H1 (cell line): ENCODE results near the gene KLHL29. TPM values are rescaled to one million over a fixed set of nuclear protein-coding genes. Genes with fewer than 3 reads are reported as not detected.

ENCODE experiments used
- CTCF ChIA-PET: fragments of 300-600 bp; sonication (Branson Sonifier 250); formaldehyde crosslinking; loops from one replicate; lab custom pipeline; 2021; ENCODE audit not compliant: partially characterized antibody; lab: Charles Lee
- POLR2A ChIA-PET: fragments of 300-600 bp; sonication (Branson Sonifier 250); formaldehyde crosslinking; loops from one replicate; lab custom pipeline; 2021; ENCODE audit warnings: inconsistent platforms; ENCODE audit not compliant: partially characterized antibody; lab: Charles Lee
- DNase-seq, 2 experiments: peaks; one replicate each; pipeline versions ENCODE4 v3.0.0 to v3.0.0-alpha.2; 2010 to 2022; ENCODE audit warnings: low spot score in 2 of 2, low read depth in 1 of 2, mixed read lengths in 1 of 2
- FAIRE-seq: peaks from 2 replicates; lab custom pipeline; 2011; peaks lifted over from hg19 to GRCh38; lab: Jason Lieb, UNC
- H2AFZ ChIP-seq: 2 replicates; pipeline ENCODE4 v1.8.1; 2012; ENCODE audit warnings: low read length, inconsistent platforms
- H2AK5ac ChIP-seq: 2 replicates; pipeline ENCODE4 v1.6.1; 2013; ENCODE audit warnings: low read depth, low read length
- H2BK120ac ChIP-seq: replicated peaks from 2 replicates; pipeline ENCODE3; 2013; ENCODE audit warnings: low read depth, low read length, inconsistent platforms
- H2BK12ac ChIP-seq: 2 replicates; pipeline ENCODE4 v1.6.1; 2013; ENCODE audit warnings: low read depth, low read length
- H2BK15ac ChIP-seq: 2 replicates; pipeline ENCODE4 v1.6.1; 2013; ENCODE audit warnings: low read length
- H2BK20ac ChIP-seq: 2 replicates; pipeline ENCODE4 v1.6.1; 2013; ENCODE audit warnings: low read length
- H2BK5ac ChIP-seq: 2 replicates; pipeline ENCODE4 v1.6.1; 2013; ENCODE audit warnings: low read depth, low read length
- H3K14ac ChIP-seq: 2 replicates; pipeline ENCODE4 v1.6.1; 2013; ENCODE audit warnings: inconsistent platforms; ENCODE audit not compliant: insufficient read length
- H3K18ac ChIP-seq: 2 replicates; pipeline ENCODE4 v1.6.1; 2013; ENCODE audit warnings: low read length; ENCODE audit errors: extremely low read depth
- H3K23ac ChIP-seq: 2 replicates; pipeline ENCODE4 v1.6.1; 2013; ENCODE audit warnings: inconsistent platforms; ENCODE audit not compliant: insufficient read length
- H3K23me2 ChIP-seq: 2 replicates; pipeline ENCODE4 v1.6.1; 2013; ENCODE audit warnings: low read depth, low read length
- H3K27ac ChIP-seq: 2 replicates; pipeline ENCODE4 v1.6.1; 2011; ENCODE audit warnings: low read depth, low read length, inconsistent platforms
- H3K27me3 ChIP-seq, 4 experiments: replicated peaks in 1 of 4; 1 replicate in 1 of 4; 2 replicates in 3 of 4; pipeline versions ENCODE4 v1.6.1 to v1.8.1; 2011 to 2013; ENCODE audit warnings: low read length in 3 of 4, mild to moderate bottlenecking in 3 of 4, inconsistent platforms in 2 of 4, mixed read lengths in 2 of 4, moderate library complexity in 1 of 4; ENCODE audit not compliant: control insufficient read depth in 3 of 4, insufficient read depth in 3 of 4; ENCODE audit errors: extremely low read depth in 1 of 4
- H3K36me3 ChIP-seq, 4 experiments: 2 replicates each; pipeline versions ENCODE4 v1.6.1 to v1.8.1; 2011 to 2013; ENCODE audit warnings: mild to moderate bottlenecking in 4 of 4, low read length in 3 of 4, moderate library complexity in 2 of 4, control low read depth in 1 of 4, inconsistent platforms in 1 of 4; ENCODE audit not compliant: insufficient read depth in 4 of 4, control insufficient read depth in 2 of 4
- H3K4ac ChIP-seq: replicated peaks from 2 replicates; pipeline ENCODE3; 2013; ENCODE audit warnings: low read length, low read depth, mixed read lengths, inconsistent platforms; ENCODE audit not compliant: insufficient read length
- H3K4me1 ChIP-seq, 4 experiments: replicated peaks in 1 of 4; 1 replicate in 1 of 4; 2 replicates in 3 of 4; pipeline versions ENCODE4 v1.6.1 to v1.8.1; 2011 to 2013; ENCODE audit warnings: low read length in 3 of 4, inconsistent platforms in 2 of 4, mixed read lengths in 1 of 4; ENCODE audit not compliant: insufficient read depth in 4 of 4, control insufficient read depth in 3 of 4
- H3K4me2 ChIP-seq, 2 experiments: 2 replicates each; pipeline versions ENCODE4 v1.6.1 to v1.8.1; 2011 to 2013; ENCODE audit warnings: low read depth in 2 of 2, low read length in 2 of 2, control low read depth in 1 of 2, inconsistent platforms in 1 of 2, mild to moderate bottlenecking in 1 of 2; ENCODE audit not compliant: insufficient read depth in 1 of 2
- H3K4me3 ChIP-seq, 4 experiments: fragments of 200-600, 300-600 bp in 1 of 4; sonication (generic), shearing (Covaris generic), sonication (Bioruptor Twin) in 1 of 4; 2 replicates each; pipeline versions ENCODE4 v1.5.1 to v1.8.1; 2011 to 2016; ENCODE audit warnings: low read length in 4 of 4, low read depth in 3 of 4, control low read depth in 2 of 4, inconsistent platforms in 2 of 4, mild to moderate bottlenecking in 2 of 4, mixed read lengths in 1 of 4, moderate library complexity in 1 of 4; ENCODE audit not compliant: insufficient read depth in 2 of 4; ENCODE audit errors: extremely low read depth in 1 of 4
- H3K56ac ChIP-seq: replicated peaks from 2 replicates; pipeline ENCODE3; 2013; ENCODE audit warnings: low read depth, mild to moderate bottlenecking, mixed read lengths, low read length, inconsistent platforms; ENCODE audit not compliant: insufficient read length
- H3K79me1 ChIP-seq: 2 replicates; pipeline ENCODE4 v1.6.1; 2013; ENCODE audit warnings: low read depth, low read length, control low read depth
- H3K79me2 ChIP-seq, 2 experiments: 2 replicates each; pipeline versions ENCODE4 v1.6.1 to v1.8.1; 2012 to 2013; ENCODE audit warnings: low read length in 2 of 2, mild to moderate bottlenecking in 2 of 2, inconsistent platforms in 1 of 2; ENCODE audit not compliant: insufficient read depth in 2 of 2, control insufficient read depth in 1 of 2
- H3K9ac ChIP-seq, 4 experiments: replicated peaks in 1 of 4; 1 replicate in 1 of 4; 2 replicates in 3 of 4; pipeline versions ENCODE4 v1.6.1 to v1.8.1; 2011 to 2013; ENCODE audit warnings: low read depth in 3 of 4, low read length in 3 of 4, control low read depth in 2 of 4, mild to moderate bottlenecking in 2 of 4, moderate library complexity in 2 of 4, inconsistent platforms in 1 of 4; ENCODE audit errors: extremely low read depth in 1 of 4
- H3K9me3 ChIP-seq, 2 experiments: 2 replicates each; pipeline versions ENCODE4 v1.6.1 to v1.8.1; 2012 to 2013; ENCODE audit warnings: mild to moderate bottlenecking in 2 of 2, moderate library complexity in 2 of 2, control low read depth in 1 of 2, inconsistent platforms in 1 of 2, low read depth in 1 of 2, low read length in 1 of 2, mixed read lengths in 1 of 2; ENCODE audit not compliant: insufficient read depth in 2 of 2
- H4K20me1 ChIP-seq, 2 experiments: replicated peaks in 1 of 2; 2 replicates each; pipeline versions ENCODE3 to v1.8.1; 2011 to 2013; ENCODE audit warnings: inconsistent platforms in 2 of 2, low read length in 2 of 2, mild to moderate bottlenecking in 1 of 2; ENCODE audit not compliant: insufficient read depth in 2 of 2, control insufficient read depth in 1 of 2
- H4K5ac ChIP-seq: 2 replicates; pipeline ENCODE4 v1.6.1; 2013; ENCODE audit warnings: low read length, low read depth, mixed read lengths, inconsistent platforms; ENCODE audit not compliant: insufficient read length
- H4K8ac ChIP-seq: 2 replicates; pipeline ENCODE4 v1.8.0; 2013; ENCODE audit warnings: mild to moderate bottlenecking, moderate library complexity, low read length, inconsistent platforms; ENCODE audit not compliant: insufficient read depth; ENCODE audit errors: extremely low read depth
- H4K91ac ChIP-seq: replicated peaks from 2 replicates; pipeline ENCODE3; 2013; ENCODE audit warnings: low read length, mixed read lengths, inconsistent platforms; ENCODE audit not compliant: insufficient read length
- ASH2L ChIP-seq: fragments of 200-600, 300-600 bp; sonication (generic); IDR thresholded peaks from one replicate; pipeline ENCODE4 v1.7.1; 2017; ENCODE audit warnings: low read length
- BACH1 ChIP-seq: IDR thresholded peaks from 2 replicates; pipeline ENCODE4 v1.6.1; 2012; ENCODE audit warnings: low read length, improper control_type of control experiment
- YY1 ChIP-seq: IDR thresholded peaks from 2 replicates; pipeline ENCODE4 v1.6.1; 2011; ENCODE audit warnings: low read depth, mild to moderate bottlenecking, low read length
- WGBS, 2 experiments: shearing (Covaris generic) in 1 of 2; methylation state at CpG; one replicate each; pipeline versions ENCODE4 v1.1.6 to v1.1.7; 2013 to 2015; ENCODE audit warnings: low lambda C conversion rate in 2 of 2, mixed read lengths in 2 of 2, inconsistent platforms in 1 of 2, low coverage in 1 of 2, missing lambda C conversion rate in 1 of 2; ENCODE audit not compliant: insufficient replicate concordance in 2 of 2, insufficient coverage in 1 of 2, insufficient read length in 1 of 2; ENCODE audit errors: extremely low coverage in 1 of 2, missing lambda C conversion rate in 1 of 2; 5-methylcytosine and 5-hydroxymethylcytosine counted together
- polyA plus RNA-seq, 7 experiments: library from polyadenylated mRNA; depleted of rRNA in 3 of 7; stranded (reverse) in 5 of 7; unstranded in 2 of 7; fragments of >200 nt in 5 of 7; fragments of 200-250 nt in 2 of 7; gene quantifications; 1 replicate in 5 of 7; 2 replicates in 1 of 7; 4 replicates in 1 of 7; pipeline versions ENCODE4 v1.2.1 to v1.2.3, GENCODE V29; 2011 to 2013; ENCODE audit warnings: missing spikeins in 2 of 7, mixed read lengths in 2 of 7
- total RNA-seq: library from RNA; stranded (reverse); fragmentation: NEBNext Ultra II Directional; extraction: Animal tissue kit (Norgen Biotek cat#: 25700); gene quantifications from 2 replicates; pipeline ENCODE4 v1.2.1, GENCODE V29; 2021

Gene KLHL29
- total and polyA plus RNA-seq, 2 of the 8 experiments (the other 6 are each of a cell fraction or from before 2014, with no cell fraction given), result 1.1 to 4.7 TPM

GRCh38 chr2:23454501-23455120 is 69.6 kb downstream of the KLHL29 start:
- H2AFZ ChIP-seq, result no peak overlapping the region
- TF ChIP-seq YY1, result no peak
- no peak for TF ChIP-seq BACH1
- no peak for TF ChIP-seq ASH2L

More at GRCh38 chr2:23454501-23455120, 69.6 kb downstream of the KLHL29 start:
- H2BK5ac ChIP-seq, result no peak overlapping the region
- H3K4me3 ChIP-seq, result no peak overlapping the region
- no peak overlapping the region for H3K18ac ChIP-seq
- H3K23ac ChIP-seq, result no peak overlapping the region
- H4K91ac ChIP-seq, result no peak overlapping the region
- no peak overlapping the region for H3K4ac ChIP-seq
- no peaks in the 10 kb centered on the region for H3K36me3 ChIP-seq
- ChIA-PET CTCF (interaction anchor here (2.2 kb wide), 1 partner anchor 38 kb away, joined by 5 read pairs; no protein-coding TSS in a partner anchor), POLR2A (no interaction called here)
- no peak overlapping the region for H3K9ac ChIP-seq
- no peak overlapping the region for H4K5ac ChIP-seq
- H2BK20ac ChIP-seq, result no peak overlapping the region
- H3K9me3 ChIP-seq, result no peaks in the 10 kb centered on the region
- H2AK5ac ChIP-seq, result no peak overlapping the region
- no peaks in the 10 kb centered on the region for H4K20me1 ChIP-seq
- peaks cover 0 to 5% (median 0%) of the 10 kb centered on the region in 4 experiments; a peak in 1 of 7 replicates for H3K4me1 ChIP-seq
- no peaks in the 10 kb centered on the region for H3K79me2 ChIP-seq
- DNase-seq, result no peak
- no peaks in the 10 kb centered on the region for H3K79me1 ChIP-seq
- H2BK12ac ChIP-seq, result no peak overlapping the region
- FAIRE-seq, result no peak
- no peak overlapping the region for H3K4me2 ChIP-seq
- H3K23me2 ChIP-seq, result no peaks in the 10 kb centered on the region
- H3K27me3 ChIP-seq, result no peaks in the 10 kb centered on the region; a peak in 2 of 7 replicates
- H2BK120ac ChIP-seq, result no peak overlapping the region
- no peak overlapping the region for H3K14ac ChIP-seq
- WGBS, 2 experiments, result 85% methylated on average over 11 of the region's 11 CpGs; no CpG with 5 or more reads in 1 of the 2 experiments
- no peak overlapping the region for H3K56ac ChIP-seq
- no peak overlapping the region for H3K27ac ChIP-seq
- H4K8ac ChIP-seq, result no peak overlapping the region
- H2BK15ac ChIP-seq, result no peak overlapping the region
